ENCODE measurements around the gene KIF4B.

The KIF4B gene

GRCh38 chr5:155029240-155029639, 15.7 kb downstream of the KIF4B start:
- TF ChIP-seq POLR2AphosphoS5 (IDR thresholded peaks at IDR 0.05; ENCODE audit: low read depth, low read length) (no peak), REST (IDR thresholded peaks at IDR 0.05; ENCODE audit: insufficient read depth in 1 of 2, low read depth in 2 of 2, low read length in 2 of 2) (no peak), TAF1 (IDR thresholded peaks at IDR 0.05; ENCODE audit: borderline replicate concordance, insufficient read depth, low read length) (no peak), SIN3A (IDR thresholded peaks at IDR 0.05; ENCODE audit: borderline replicate concordance, insufficient read depth, low read length) (no peak), FOXP2 (optimal IDR thresholded peaks at IDR 0.05; ENCODE audit: borderline replicate concordance, extremely low read depth, extremely low read length, insufficient read depth) (no peak)

- TF ChIP-seq FOXP2 (optimal IDR thresholded peaks at IDR 0.05; ENCODE audit: borderline replicate concordance, extremely low read depth, extremely low read length, insufficient read depth) (no peak), SIN3A (IDR thresholded peaks at IDR 0.05; ENCODE audit: borderline replicate concordance, insufficient read depth, low read length) (no peak), REST (IDR thresholded peaks at IDR 0.05; ENCODE audit: insufficient read depth in 1 of 2, low read depth in 2 of 2, low read length in 2 of 2) (no peak), POLR2AphosphoS5 (IDR thresholded peaks at IDR 0.05; ENCODE audit: low read depth, low read length) (no peak), TAF1 (IDR thresholded peaks at IDR 0.05; ENCODE audit: borderline replicate concordance, insufficient read depth, low read length) (no peak)
These were observed 27.6 kb downstream of the KIF4B start for GRCh38 chr5:155040984-155041653.

GRCh38 chr5:155044591-155044990, 31.0 kb downstream of the KIF4B start:
- TF ChIP-seq TAF1 (IDR thresholded peaks at IDR 0.05; ENCODE audit: borderline replicate concordance, insufficient read depth, low read length) (no peak), FOXP2 (optimal IDR thresholded peaks at IDR 0.05; ENCODE audit: borderline replicate concordance, extremely low read depth, extremely low read length, insufficient read depth) (no peak), POLR2AphosphoS5 (IDR thresholded peaks at IDR 0.05; ENCODE audit: low read depth, low read length) (no peak), SIN3A (IDR thresholded peaks at IDR 0.05; ENCODE audit: borderline replicate concordance, insufficient read depth, low read length) (no peak), REST (IDR thresholded peaks at IDR 0.05; ENCODE audit: insufficient read depth in 1 of 2, low read depth in 2 of 2, low read length in 2 of 2) (no peak)

- no peak for TF ChIP-seq TAF1 (IDR thresholded peaks at IDR 0.05; ENCODE audit: borderline replicate concordance, insufficient read depth, low read length)
- no peak for TF ChIP-seq POLR2AphosphoS5 (IDR thresholded peaks at IDR 0.05; ENCODE audit: low read depth, low read length)
- TF ChIP-seq SIN3A (IDR thresholded peaks at IDR 0.05; ENCODE audit: borderline replicate concordance, insufficient read depth, low read length), result no peak
- TF ChIP-seq REST (IDR thresholded peaks at IDR 0.05; ENCODE audit: insufficient read depth in 1 of 2, low read depth in 2 of 2, low read length in 2 of 2), result no peak
- TF ChIP-seq FOXP2 (optimal IDR thresholded peaks at IDR 0.05; ENCODE audit: borderline replicate concordance, extremely low read depth, extremely low read length, insufficient read depth), result no peak
These were observed 33.0 kb downstream of the KIF4B start for GRCh38 chr5:155046591-155046990.

Measured in PFSK-1 (cell line).